Measurements from ENCODE around the gene LRRC10.

LRRC10 gene

DNA sequence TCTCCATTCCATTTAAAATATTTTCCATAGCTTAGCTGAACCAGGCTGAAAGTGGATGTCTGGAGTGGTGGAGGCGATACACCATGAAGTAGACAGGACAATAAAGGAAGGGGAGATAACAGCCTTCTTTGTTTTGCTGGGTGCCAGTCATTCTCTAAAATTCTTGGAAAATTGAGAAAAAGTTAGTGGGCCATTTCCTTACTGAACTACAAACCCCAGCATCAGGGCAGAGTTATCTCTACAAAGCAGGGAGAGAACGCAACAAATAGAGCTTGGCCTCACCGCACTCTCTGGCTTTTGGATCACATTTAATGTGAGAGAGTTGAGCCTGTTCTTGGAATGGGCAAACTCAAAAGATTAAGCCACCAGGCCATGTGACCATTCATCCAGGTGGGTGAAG, 41.2 kb upstream of the LRRC10 start:
- in situ Hi-C loops (cut with HindIII; ENCODE audit: low sequenced_read_pairs) = no loop called here
- TF ChIP-seq, protein P1, sequence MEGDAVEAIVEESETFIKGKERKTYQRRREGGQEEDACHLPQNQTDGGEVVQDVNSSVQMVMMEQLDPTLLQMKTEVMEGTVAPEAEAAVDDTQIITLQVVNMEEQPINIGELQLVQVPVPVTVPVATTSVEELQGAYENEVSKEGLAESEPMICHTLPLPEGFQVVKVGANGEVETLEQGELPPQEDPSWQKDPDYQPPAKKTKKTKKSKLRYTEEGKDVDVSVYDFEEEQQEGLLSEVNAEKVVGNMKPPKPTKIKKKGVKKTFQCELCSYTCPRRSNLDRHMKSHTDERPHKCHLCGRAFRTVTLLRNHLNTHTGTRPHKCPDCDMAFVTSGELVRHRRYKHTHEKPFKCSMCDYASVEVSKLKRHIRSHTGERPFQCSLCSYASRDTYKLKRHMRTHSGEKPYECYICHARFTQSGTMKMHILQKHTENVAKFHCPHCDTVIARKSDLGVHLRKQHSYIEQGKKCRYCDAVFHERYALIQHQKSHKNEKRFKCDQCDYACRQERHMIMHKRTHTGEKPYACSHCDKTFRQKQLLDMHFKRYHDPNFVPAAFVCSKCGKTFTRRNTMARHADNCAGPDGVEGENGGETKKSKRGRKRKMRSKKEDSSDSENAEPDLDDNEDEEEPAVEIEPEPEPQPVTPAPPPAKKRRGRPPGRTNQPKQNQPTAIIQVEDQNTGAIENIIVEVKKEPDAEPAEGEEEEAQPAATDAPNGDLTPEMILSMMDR (IDR thresholded peaks at IDR 0.05; ENCODE audit: low read depth, low read length) = no peak

DNA sequence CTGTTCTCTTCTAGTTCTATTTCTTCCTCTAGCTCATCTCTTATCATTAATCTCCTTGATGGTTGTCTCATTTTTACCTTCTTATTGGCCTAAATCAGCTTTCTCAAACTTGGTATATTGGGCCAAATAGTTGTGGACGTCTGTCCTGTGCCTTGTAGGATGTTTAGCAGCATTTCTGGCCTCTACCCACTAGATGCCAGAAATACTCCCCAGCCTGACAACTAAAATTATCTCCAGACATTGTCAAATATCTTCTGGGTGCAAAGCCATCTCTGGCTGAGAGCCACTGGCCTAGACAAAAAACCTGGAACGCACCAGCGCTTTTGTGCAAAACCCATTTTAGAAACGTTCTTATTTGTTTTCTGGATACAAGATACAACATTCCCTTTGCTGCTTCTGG, 38.8 kb upstream of the LRRC10 start:
- in situ Hi-C loops (cut with HindIII; ENCODE audit: low sequenced_read_pairs) = no loop called here
- H3K4me3 ChIP-seq (ENCODE audit: low read depth, low read length) = no peak overlapping the region
- no peak for DNase-seq (ENCODE audit: low read depth, low spot score)
- TF ChIP-seq, protein P1 (IDR thresholded peaks at IDR 0.05; ENCODE audit: low read depth, low read length) = no peak

More for the DNA sequence above, 41.2 kb upstream of the LRRC10 start:
- H3K4me3 ChIP-seq (ENCODE audit: low read depth, low read length) = no peak overlapping the region
- DNase-seq (ENCODE audit: low read depth, low spot score) = no peak

DNA sequence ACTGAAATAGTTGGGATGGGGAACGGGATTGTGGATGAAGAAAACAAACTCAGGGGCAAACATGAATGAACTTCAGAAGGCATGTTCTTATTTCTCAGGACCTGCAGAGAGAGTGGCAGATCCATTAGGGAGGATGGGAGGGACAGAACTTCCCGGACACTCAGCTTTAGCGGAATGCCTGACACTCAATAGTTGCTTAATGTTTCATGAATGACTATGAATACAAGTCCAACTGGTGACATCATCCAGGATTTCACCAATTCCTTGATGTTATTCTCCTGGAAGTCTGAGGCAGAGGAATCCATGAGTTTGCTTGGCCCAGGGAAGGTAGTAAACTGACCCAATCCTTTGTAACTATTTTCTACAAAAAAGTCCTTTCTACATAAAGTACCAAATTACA, 37.8 kb upstream of the LRRC10 start:
- peak; percentile 74 for DNase-seq (ENCODE audit: low read depth, low spot score)
- in situ Hi-C loops (cut with HindIII; ENCODE audit: low sequenced_read_pairs) = no loop called here
- TF ChIP-seq, protein P1 (IDR thresholded peaks at IDR 0.05; ENCODE audit: low read depth, low read length) = no peak
- H3K4me3 ChIP-seq (ENCODE audit: low read depth, low read length) = no peak overlapping the region

DNA sequence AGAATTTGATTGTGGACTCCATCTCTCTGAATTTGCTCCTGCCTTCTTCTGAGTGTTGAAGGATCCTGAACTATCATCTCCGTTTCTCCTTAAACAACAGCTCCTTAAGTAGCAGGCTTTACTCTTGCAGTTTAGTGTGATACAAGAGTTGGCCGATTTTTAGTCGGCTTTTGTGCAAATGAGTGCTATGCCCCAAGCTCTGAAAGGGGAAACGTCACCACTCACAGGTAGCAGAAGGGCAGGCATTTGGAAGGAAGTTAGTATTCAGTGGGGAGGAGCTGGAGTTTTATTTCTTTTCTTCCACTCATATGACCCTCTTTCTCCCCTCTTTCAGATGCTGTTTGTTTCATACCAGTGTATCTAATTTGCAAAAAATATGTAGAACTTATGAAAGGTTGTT, 36.5 kb upstream of the LRRC10 start:
- TF ChIP-seq, protein P1 (IDR thresholded peaks at IDR 0.05; ENCODE audit: low read depth, low read length) = no peak
- in situ Hi-C loops (cut with HindIII; ENCODE audit: low sequenced_read_pairs) = no loop called here
- DNase-seq (ENCODE audit: low read depth, low spot score) = no peak
- no peak overlapping the region for H3K4me3 ChIP-seq (ENCODE audit: low read depth, low read length)

DNA sequence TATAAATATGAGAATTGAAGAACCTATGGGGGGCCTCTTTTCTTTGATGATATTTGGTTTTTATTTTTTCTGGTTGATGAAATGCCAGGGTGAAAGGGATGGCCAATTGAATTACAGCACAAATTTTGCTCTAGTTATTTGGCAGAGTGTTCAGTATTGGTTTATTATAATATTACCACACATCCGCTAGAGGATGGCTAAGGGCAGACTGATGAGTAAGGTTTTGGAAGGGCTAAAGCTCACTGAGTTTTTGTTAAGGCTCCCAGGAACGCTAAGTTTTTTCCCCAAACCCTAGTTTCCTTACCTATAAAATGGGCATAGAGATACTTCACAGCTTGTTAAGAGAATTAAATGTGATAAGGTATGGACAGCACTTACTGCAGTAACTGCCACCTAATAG, 34.3 kb upstream of the LRRC10 start:
- TF ChIP-seq, protein P1 (IDR thresholded peaks at IDR 0.05; ENCODE audit: low read depth, low read length) = no peak
- no peak for DNase-seq (ENCODE audit: low read depth, low spot score)
- no peak overlapping the region for H3K4me3 ChIP-seq (ENCODE audit: low read depth, low read length)
- in situ Hi-C loops (cut with HindIII; ENCODE audit: low sequenced_read_pairs) = no loop called here

DNA sequence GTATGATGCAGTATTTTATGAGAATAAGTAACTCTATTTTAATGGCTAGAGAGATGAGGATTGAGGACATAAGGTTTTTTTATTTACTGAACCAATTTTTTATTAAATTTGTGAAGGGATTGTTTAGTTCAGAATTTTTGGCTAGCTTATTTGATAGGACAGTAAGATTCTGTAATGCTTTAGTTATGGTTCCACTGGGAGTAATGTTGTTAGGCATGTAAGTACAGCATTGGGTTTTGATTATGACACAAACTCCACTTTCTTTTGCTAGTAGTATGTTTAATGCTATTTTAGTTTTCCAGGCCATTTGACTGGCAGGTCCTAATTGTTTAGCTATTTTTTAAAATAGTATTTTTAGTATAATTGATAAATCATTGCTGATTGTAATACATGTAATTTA, 33.8 kb upstream of the LRRC10 start:
- no peak for DNase-seq (ENCODE audit: low read depth, low spot score)
- TF ChIP-seq, protein P1 (IDR thresholded peaks at IDR 0.05; ENCODE audit: low read depth, low read length) = no peak
- no peak overlapping the region for H3K4me3 ChIP-seq (ENCODE audit: low read depth, low read length)
- in situ Hi-C loops (cut with HindIII; ENCODE audit: low sequenced_read_pairs) = no loop called here

DNA sequence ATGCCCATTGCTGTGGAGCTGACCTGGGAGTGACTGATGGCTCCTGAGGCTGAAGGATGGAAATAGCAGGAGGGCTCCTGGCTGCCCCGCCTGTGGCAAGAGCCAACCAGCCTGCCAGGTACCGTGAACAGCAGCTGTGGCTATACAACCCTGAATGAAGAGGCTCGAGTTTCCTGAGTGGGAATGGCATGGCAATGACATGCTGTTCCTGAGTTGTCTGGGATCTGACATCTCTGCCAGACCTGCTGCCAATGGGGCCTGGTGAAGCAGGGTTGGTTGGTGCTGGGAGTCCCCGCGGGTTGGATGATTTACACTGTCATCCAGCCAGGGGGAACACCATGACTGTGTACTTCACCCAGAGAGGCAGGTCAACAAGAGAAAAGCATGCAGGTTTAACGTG, 31.8 kb upstream of the LRRC10 start:
- H3K4me3 ChIP-seq (ENCODE audit: low read depth, low read length) = no peak overlapping the region
- in situ Hi-C loops (cut with HindIII; ENCODE audit: low sequenced_read_pairs) = no loop called here
- no peak for DNase-seq (ENCODE audit: low read depth, low spot score)
- TF ChIP-seq, protein P1 (IDR thresholded peaks at IDR 0.05; ENCODE audit: low read depth, low read length) = no peak

Measured in astrocyte of the spinal cord (primary cell).